Measurements from ENCODE around the gene SEPTIN14.
"Not testable (repeated sequence)": the region's sequence is repeated elsewhere in the genome, so short reads cannot be mapped to it uniquely, and the experiment has no call there.

SEPTIN14 gene

GRCh38 chr7:55778631-55779030 lies 83.9 kb downstream of the SEPTIN14 start:
- no peak for DNase-seq

GRCh38 chr7:55776196-55776595 lies 86.4 kb downstream of the SEPTIN14 start:
- no peak for DNase-seq

- DNase-seq = no peak
These were observed 87.5 kb downstream of the SEPTIN14 start for GRCh38 chr7:55775051-55775420.

- peak; percentile 52 to 91 for DNase-seq
These were observed 88.1 kb downstream of the SEPTIN14 start for GRCh38 chr7:55774327-55775050.

DNA sequence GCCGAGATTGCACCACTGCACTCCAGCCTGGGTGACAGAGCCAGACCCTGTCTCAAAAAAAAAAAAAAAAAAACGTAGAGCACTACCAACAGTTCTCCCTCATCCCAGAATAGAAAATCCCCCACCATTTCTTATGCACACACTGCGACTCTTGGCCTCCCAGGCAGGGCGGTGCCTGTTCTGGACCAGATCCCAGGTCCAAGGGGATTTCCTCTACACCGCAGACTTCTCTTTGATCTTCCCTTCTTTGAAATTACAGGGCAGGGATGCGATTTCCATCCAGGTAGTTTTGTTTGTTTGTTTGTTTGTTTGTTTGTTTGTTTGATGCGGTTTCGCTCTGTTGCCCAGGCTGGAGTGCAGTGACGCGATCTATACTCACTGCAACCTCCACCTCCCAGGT lies 91.8 kb downstream of the SEPTIN14 start:
- DNase-seq = no peak

DNA sequence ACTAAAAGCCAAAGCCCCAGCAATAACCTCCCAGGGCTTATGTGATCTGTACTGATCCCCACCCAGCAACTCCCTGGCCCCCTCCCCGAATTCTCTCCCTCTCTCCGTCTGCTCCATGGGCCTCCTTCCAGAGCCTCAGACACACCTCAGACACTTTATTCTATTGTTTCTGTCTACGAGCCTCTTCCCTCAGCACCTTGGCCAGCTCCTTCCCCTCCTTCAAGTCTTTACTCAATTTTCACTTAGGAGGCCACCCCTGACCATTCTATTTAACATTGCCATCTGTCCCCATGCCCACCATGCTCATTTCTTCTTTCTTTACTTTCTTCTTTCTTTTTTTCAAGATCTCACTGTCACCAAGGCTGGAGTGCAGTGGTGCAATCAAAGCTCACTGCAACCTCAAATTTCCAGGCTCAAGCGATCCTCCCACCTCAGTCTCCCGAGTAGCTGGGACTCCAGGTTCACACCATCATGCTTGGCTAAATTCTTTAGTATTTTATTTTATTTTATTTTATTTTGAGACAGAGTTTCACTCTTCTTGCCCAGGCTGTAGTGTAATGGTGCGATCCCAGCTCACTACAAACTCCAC lies 109.2 kb downstream of the SEPTIN14 start:
- DNase-seq = not testable (repeated sequence)

GRCh38 chr7:55744706-55745105 lies 117.8 kb downstream of the SEPTIN14 start:
- DNase-seq = not testable (repeated sequence)

All from NCI-H2081 (cell line).